Stimulated activated CD4-positive, alpha-beta T cell treated with anti-CD3 and anti-CD28 coated beads, Interleukin-4, amount 100 ng/mL, for 4 hours (primary cell): ENCODE results near the gene AFG1L.

Source experiments
- DNase-seq, 2 experiments: peaks; one replicate each; pipeline ENCODE4 v3.0.0-alpha.2; 2020

The AFG1L gene

DNA sequence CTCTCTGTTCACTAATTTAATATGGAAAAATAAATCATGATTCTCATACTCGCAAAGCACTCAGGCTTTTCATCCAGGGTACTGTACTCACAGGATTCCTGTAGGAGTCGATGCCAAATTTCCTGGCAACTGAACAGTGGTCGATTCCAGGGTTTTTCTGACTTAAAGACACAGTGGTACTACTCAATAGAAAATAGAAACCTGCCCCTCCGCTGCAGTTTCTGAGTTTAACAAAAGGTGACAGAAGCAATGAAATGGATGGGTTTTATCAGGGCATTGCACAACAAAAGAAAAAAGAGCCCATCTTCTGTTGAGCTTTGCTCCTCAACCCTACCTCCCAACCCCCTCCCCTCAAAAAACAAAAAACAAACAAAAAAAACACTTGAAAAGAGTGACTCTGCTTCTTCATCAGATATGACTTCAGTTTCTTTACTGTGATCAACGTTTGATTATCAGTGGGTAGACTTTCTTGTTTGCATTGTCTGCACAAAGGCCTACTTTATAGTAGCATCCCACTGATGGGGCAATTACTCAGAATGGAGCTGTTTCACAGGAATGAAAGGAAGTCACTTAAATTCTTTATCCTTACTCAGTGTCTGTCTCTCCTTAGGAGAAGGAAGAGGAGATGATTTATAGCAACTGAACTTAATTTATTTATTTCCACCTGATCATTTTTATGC is 169.7 kb downstream of the AFG1L start:
- DNase-seq, result no peak

DNA sequence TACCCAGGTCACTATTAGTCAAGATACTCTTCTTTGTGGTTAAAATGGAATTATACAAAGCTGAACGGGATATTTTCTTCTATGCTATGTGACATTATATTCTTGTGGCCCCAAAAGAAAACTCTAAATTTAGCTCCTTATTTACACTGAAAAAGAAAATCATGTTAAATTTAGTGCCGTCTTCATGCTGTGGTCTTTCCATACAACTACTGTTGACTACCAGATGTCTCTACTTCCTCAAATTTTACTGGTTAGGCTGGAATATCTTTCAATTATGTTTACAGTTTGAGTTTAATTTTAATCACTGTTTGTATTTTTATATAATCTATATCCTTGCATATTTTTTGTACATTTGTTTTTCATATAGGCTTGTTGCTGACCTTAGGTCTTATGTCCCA is 170.2 kb downstream of the AFG1L start:
- DNase-seq, result no peak

DNA sequence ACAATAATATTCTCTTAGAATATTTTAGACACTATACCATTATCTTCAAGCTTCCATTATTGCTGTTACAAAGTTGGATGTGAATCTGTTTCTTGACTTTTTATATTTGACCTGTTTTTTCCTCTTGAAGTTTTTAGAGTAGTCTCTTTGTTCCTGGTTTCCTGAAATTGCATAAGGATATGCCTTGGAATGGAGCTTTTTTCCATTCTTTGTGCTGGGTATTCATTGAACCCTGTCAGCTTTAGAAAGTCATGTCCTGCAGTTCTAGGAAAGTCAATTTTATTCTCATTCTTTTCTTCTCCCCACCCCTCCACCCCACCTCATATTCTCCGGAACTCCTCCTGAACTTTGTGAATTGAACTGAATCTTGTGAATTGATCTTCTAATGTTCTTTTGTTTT is 173.5 kb downstream of the AFG1L start:
- no peak for DNase-seq

DNA sequence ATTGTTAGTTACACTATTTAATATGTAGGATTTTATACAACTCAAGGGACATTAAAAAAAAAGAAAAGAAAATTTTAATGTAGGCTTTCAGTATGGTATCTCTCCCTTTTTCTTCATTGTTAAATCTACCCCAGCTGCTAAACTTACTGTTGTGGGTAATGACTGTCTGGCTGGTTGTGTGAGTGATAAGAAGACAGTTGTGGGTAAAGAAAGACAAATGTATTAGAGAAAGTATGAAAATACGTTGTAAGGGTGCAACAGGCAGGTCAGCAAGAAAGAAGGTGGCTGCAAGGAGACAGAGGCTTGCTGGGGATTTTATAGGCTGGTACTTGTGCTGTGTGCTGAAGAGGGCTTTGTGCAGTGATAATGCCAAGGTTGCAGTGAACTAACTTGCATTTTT is 174.5 kb downstream of the AFG1L start:
- no peak for DNase-seq

DNA sequence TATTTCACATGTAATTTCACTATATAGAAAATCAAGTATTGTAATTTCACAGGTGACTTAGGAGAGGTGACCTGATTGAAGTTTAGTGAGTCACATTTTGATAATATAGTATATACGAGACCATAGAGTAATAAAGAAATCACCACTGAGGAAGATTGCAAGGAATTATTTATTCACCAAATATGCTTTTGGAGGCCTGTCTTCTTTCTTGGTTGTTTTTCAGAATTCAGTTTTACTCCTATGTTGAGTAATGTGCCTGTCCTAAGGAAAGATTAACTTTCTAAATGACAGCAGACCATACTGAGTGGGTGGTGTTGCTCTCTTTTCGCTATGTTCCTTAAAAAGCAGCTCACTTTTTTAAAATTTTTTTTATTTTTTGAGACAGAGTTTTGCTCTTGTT is 178.3 kb downstream of the AFG1L start:
- DNase-seq, result no peak

DNA sequence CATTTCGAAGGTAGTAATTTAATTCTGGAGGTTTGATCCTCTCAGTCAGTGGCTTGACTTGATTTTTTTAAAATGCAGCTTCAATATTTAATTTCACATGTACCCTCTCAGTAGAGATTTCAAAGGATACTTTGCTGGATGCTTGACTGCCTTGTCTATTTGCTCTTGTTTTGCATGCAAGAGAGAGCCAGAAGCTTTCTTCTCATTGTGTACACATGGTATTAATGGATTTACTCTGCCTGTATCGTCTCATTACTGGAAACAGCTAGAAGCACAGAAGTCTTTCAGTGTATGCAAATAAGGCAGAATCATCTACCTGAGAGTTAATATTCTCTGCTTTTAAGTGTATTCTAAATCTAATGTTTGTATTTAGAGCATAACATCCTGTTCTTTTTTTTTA is 181.5 kb downstream of the AFG1L start:
- DNase-seq, result no peak

DNA sequence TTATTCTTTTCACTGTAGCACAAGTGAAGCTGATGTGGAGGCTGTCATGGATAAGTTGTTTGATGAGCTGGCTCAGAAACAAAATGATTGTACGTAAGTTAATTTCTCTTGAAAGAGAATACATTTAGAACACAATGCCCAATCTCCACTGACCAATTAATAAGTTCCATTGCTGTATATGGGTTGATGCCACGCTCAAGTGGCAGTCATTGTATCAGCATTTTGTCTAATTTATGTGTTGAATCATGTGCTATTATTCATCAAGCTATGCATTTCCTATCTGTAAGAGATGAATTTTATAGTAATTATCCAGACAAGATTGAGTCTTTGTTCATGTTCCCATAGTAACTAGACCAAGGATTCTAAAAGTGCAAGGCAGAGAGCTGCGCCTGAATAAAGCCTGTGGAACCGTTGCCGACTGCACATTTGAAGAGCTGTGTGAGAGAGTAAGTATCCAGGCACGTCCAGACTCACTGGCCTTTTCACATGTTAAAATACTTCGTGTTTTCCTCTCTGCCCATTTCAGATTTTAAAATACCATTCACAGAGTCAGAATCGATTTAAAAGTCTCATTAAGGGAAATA is 182.1 kb downstream of the AFG1L start:
- no peak for DNase-seq

DNA sequence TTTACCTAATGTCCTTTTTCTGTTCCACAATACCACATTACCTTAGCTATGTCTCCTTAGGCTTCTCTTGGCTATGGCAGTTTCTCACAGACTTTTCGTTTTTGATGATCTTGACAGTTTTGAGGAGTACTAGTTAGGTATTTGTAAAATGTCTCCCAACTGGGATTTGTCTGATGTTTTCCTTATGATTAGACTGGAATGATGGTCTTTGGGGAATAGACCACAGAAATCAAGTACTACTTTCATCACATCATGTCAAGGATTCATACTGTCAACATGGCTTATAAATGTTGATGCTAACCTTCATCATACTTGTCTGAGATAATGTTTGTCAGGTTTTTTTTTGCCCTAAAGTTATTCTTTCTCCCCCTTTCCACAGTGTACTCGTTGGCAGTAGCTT is 187.7 kb downstream of the AFG1L start:
- no peak for DNase-seq

DNA sequence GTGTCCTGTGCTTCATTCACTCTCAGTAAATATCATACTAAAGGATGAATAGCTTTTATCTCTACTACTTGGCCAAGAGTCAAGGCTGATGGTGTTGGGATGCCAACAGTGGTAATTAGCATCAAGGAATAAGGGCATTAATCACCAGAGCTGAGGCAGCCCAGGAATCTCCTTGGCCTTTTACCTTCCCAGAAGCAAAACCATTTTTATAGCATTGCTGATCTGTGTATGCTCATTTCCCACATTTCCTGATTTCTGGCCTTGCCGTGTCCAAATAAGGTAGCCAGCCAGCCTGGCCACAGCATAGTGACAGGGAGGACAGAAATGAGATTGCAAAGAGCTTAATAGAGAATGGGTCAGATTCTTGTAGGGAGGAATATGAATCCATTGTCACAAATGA is 189.2 kb downstream of the AFG1L start:
- DNase-seq, result no peak

DNA sequence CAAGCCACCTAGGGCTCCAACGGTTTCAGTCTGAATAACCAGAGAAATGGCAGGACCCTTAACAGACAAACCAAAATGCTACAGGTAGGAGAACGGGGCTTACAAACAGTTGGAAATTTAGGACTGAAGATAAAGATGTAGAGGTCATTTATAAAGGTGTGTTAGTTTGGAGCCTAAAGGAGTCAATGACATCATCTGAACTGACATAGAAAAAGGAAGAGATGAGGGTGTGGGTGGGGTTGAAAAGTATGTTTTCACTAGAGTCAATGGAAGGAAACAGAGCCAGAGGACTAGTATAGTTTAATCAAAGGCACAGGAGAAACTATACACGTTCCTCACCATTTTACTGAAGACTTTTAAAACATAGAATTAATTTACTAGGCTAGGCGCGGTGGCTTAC is 194.8 kb downstream of the AFG1L start:
- DNase-seq, result no peak

DNA sequence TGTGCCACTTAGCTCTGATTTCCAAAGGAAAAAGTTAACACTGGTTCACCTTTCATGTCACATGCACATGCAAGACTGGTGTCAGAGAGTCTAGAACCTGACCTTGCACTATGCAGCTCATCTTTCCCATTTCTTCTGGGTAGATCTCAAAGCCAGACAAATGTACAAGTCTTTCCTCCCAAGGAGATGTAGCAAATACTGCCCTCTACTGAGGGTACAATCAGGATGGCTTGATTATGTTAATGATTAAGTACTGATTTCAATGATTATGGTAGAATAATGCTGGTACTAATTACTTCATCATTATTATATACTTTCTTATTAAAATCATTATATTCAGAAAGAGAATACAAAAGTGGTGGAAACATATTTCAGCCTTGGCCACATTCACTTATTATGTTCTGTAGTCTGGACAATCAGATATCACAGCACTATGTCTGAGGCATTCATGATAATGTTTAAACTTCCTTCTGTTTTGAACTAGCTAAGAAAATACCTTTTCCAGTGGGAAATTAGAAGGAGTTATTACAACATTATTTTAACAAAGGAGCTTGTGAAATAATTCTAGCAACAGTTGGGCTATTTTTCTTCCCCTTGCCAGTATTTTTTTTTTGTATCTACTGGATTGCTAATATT is 197.4 kb downstream of the AFG1L start:
- no peak for DNase-seq

DNA sequence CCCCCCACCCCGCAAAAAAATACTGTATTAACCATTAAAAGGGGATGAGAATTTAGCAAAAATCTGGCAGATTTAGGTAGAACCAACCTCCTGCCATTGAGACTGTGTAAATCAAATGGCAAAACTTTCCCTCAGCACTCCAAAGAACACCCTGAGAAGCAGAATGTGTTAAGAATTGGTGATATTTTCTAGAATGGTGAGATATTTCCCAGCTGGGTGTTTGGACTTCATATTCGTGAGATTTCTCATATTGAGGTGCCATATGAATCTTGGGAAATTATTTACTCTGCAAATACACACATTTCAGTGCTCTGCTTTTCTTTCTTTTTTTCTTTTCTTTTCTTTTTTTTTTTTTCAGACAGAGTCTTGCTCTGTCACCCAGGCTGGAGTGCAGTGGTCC is 199.6 kb downstream of the AFG1L start:
- no peak for DNase-seq

DNA sequence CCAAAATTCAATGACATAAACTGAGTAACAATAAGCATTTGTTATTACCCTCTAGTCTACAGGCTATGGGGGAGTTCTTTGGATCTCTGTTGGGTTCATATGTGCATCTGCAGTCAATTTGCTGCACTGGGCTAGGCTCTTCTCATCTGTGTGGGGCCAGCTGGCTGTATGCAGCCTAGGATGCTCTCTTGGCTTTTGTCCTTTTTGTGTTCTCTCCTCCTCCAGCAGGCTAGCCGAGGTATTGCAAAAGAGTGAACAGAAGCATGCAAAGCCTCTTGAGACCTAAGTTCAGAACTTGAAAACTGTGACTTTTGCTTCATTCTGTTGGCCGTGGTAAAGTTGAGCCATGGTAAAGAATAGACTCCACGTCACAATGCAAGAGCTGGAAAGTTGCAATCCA is 203.0 kb downstream of the AFG1L start:
- no peak for DNase-seq

DNA sequence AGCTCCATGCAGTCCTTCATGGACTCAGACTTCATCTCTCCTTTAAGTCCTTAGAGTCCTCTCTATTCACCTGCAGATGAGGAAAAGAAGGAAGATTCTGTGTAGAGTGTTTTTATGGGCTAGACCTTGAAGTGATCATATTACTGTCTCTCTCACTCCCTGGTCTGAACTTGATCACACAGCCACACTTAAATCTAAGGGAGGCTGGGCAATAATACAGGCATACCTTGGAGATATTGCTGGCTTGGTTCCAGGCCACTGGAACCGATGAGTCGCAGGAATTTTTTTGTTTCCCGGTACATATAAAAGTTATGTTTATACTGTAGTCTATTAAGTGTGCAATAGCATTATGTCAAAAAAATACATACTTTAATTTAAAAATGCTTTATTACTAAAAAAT is 206.7 kb downstream of the AFG1L start:
- no peak for DNase-seq

DNA sequence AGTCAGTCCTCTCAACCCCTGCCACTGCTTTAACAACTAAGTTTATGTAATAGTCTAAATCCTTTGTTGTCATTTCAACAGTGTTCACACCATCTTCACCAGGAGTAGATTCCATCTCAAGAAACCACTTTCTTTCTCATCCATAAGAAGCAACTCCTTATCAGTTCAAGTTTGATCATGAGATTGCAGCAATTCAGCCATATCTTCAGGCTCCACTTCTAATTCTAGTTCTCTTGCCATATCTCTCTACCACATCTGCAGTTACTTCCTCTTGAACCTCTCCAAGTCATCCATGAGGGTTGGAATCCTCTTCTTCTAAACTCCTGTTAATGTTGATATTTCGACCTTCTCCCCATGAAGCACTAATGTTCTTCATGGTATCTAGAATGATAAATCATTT is 208.0 kb downstream of the AFG1L start:
- DNase-seq, result no peak

DNA sequence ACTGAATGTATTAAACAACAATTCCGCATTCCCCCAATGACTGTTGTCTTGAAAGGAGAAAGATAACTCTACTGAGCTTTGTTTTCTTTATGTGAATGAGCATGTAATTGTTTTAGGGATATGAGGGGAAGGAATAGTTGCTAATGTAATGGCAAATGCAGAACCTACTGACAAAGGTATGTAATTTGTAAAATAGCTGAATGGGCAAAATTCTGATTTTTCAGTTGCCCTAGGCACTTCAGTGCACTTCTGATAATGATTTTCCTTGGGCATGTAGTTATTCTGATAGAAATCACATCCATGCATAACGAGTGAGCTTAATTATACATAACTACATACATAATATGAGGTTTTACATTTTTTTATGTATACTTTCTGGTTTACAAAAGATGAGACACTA is 212.5 kb downstream of the AFG1L start:
- DNase-seq, result no peak

DNA sequence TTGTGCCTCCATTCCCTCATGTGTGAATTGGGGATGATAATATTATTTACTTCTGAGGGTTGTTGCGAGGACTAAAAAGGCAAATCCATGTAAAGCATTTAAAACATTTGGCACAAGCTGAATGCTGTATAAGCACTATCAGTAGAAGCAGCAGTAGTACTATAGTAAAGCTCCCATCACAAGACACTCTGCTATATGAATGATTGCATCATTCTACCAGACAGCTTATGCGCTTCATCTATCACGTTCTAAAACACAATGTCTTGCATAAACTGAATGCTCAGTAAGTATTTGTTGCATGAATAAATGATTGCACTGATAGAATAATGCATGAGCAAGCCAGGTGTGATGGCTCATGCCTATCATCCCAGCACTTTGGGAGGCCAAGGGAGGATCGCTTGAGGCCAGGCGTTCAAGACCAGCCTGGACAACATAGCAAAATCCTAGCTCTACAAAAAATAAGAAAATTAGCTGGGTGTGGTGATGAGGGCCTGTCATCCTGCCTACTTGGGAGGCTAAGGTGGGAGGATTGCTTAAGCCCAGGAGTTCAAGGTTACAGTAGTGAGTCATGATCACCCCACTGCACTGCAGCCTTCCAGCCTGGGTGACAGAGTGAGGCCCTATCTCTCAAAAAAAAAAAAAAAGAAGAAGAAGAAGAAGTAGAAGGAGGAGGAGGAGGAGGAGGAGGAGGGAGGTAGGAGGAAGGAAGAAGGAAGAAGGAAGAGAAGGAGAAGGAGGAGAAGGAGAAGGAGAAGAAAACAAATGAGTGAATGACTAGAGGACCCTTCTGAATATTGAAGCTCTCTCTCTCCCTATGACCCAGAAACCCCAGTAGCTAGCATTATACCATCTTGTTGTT is 215.8 kb downstream of the AFG1L start:
- no peak for DNase-seq

DNA sequence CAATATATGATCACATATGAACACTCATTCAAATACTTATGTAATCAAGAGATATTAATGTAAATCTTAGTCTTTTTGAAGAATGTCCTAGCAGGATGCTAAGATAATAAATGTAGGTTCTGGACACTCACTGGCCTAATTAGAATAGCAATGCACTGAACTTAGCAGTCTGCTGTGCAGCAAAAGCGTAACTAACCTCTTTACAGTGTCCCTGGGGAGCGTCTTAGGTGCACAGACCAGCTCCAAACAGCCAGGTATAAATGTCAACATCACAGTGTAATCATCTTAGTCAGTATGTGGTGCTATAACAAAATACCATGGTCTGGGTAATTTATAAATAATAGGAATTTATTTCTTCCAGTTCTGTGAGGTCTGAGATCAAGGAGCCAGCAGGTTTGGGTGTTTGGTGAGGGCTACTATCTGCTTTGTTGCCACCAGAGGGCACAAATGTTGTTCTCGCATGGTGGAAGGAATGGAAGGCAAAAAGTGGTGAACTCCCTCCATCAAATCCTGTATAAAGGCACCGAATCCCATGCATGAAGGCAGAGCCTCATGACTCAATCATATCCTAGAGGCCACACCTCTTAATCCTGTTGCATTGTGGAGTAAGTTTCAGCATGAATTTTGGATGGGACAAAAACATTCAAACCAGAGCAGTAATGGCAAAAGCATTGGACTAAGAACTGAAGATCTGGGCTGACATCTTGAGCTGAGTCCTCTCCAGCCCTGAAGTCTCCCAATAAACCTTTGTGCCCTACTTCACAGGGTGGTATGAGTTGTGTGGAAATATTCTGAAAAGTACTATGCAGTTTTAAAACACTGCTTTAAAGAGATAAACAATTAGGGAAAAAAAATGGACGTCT is 224.1 kb downstream of the AFG1L start:
- no peak for DNase-seq

DNA sequence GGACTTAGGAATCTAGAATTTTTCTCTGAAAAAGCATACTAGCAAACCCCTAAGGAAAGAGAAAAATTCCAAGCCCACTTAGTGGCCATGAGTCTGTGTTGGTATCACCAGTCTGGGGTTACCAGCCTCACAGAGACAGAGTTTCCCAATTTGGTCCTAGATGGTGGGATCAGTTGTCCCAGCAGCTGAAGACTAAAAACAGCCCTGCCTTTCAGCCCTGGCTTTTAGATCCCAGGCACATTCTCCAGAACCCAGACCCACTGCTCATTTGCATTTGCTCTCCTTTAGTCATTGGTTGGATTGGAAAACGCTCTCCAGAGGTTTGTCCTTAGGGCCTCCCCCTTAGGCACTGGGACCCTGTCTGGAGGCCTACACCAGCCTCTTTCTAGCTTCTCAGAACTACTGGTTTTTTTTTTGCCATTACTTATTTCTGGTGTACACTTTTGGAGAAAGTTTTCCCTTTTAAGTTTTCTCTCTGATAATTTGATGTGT is 226.8 kb downstream of the AFG1L start:
- no peak for DNase-seq

DNA sequence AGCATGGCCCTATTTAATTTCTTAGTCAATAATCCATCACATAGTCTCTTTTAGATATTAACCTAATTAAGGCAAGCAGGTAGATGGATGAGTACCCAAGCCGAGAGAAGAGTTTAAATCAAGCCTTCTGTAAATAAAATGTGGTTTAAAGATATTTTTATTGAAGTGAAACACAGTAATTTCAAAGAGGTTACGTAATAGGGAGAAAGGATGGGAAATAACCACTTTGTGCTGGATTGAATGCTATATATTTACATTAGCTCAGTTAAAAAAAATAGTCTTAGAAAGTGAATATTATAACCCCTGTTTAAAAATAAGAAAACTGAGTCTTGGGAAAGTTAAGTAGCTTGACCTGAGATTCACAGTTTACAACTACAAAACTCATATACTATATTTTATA is 228.8 kb downstream of the AFG1L start:
- DNase-seq, result no peak

DNA sequence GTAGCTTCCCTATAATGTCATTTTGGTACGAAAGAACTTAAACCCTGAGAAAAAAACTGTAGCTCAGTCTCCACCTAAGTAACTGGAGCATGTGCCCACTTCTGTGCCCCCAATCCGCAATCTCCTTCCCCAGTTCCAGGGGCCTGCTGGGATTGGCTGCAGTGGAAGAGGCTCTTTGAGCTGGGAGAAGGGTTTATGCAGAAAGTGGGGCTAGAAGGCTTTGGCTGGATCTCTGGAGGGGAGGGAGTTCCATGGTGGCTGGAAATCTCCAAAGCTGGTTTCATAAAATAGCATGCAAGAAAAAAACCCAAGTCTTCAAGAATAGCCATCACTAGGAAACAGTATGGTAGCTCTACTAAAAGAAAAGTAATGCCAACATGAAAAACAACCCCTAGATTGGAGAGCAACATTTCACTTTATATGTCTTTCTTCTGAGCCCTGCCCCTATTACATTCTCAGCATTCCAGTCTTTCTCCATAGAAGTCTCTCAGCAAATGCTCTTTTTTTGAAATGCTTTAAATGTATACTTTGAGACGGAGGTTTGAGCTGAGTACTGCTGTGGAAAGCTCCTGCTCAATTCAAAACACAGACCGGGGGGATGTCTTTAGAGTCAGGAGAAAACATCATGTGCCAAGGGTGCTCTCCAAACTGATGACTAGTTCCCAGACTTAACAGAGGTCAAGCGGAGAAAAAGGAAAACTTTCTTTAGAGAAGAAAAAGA is 229.8 kb downstream of the AFG1L start:
- no peak for DNase-seq

DNA sequence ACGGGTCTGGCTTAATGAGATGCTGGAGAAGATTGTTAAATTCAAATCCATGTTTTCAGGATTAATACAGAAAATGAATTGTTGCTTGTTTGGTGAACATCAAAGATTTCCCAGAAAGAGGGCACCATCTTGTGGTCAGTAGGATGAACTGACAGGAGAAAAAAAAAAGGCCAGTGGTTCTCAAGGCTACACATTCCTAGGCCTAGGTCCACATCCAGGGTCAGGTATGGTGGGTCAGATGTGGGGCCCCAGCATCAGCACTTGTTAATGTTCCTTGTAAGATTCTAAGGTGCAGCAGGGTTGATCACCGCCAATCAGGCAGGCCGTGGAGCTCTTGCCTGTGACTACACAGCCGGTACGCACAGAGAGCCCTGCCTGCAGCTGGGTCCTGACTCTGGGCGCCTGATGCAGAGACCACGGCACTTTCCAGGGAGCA is 231.9 kb downstream of the AFG1L start:
- no peak for DNase-seq
